Brain microvascular endothelial cell (primary cell): Measurements from ENCODE around the gene PLEKHM2.
A peak's percentile ranks its signal among the peaks of the same experiment; 100 is the strongest.

ENCODE experiments used
- DNase-seq: peaks from one replicate; pipeline ENCODE4 v3.0.0-alpha.2; 2020
- H3K27ac ChIP-seq: fragments of 250-450 bp; sonication (Bioruptor Pico); 2 replicates; pipeline ENCODE4 v1.5.1; 2020; ENCODE audit warnings: mild to moderate bottlenecking, moderate library complexity
- H3K27me3 ChIP-seq: fragments of 250-450 bp; sonication (Bioruptor Pico); replicated peaks from 2 replicates; pipeline ENCODE4 v1.5.1; 2020; ENCODE audit warnings: mild to moderate bottlenecking
- H3K36me3 ChIP-seq: fragments of 250-450 bp; sonication (Bioruptor Pico); replicated peaks from 2 replicates; pipeline ENCODE4 v1.5.1; 2020; ENCODE audit warnings: mild to moderate bottlenecking
- H3K4me3 ChIP-seq: 2 replicates; pipeline ENCODE4 v1.5.1; 2011; ENCODE audit warnings: low read depth, mild to moderate bottlenecking, control low read depth, low read length, moderate library complexity
- CTCF ChIP-seq: IDR thresholded peaks from 2 replicates; pipeline ENCODE4 v1.5.1; 2011; ENCODE audit warnings: low read depth, mild to moderate bottlenecking, moderate library complexity, low read length, control low read depth, inconsistent platforms; ENCODE audit errors: missing control alignments
- in situ Hi-C: cut with HindIII; loops from 2 replicates; pipeline ENCODE4 v1.10.0; 2017; ENCODE audit warnings: low sequenced_read_pairs, low pct_ligation_motif_present

Gene PLEKHM2

GRCh38 chr1:15757575-15758342 lies 73.6 kb downstream of the PLEKHM2 start:
- peak overlapping the region; percentile 77 for H3K4me3 ChIP-seq
- no peaks in the 10 kb centered on the region for H3K36me3 ChIP-seq
- no peak for DNase-seq
- in situ Hi-C loops = no loop called here
- no peak overlapping the region for H3K27ac ChIP-seq
- TF ChIP-seq CTCF = no peak
- H3K27me3 ChIP-seq = no peaks in the 10 kb centered on the region

GRCh38 chr1:15758343-15758931 lies 74.3 kb downstream of the PLEKHM2 start, which contains the start of gene FBLIM1:
TSS of gene FBLIM1 (plus strand) at chr1:15758795. CDS start at chr1:15764984, 6,189 bp downstream.
- Histone ChIP-seq H3K4me3 (peak within 1 kb of the TSS; percentile 77), H3K27me3 (no peaks in the 10 kb centered on the region), H3K27ac (peak within 1 kb of the TSS; percentile 2), H3K36me3 (no peaks in the 10 kb centered on the region)
- no peak for TF ChIP-seq CTCF
- no peak for DNase-seq
- in situ Hi-C loops = no loop called here

- Histone ChIP-seq H3K36me3 (peaks cover 1% of the 10 kb centered on the region), H3K27me3 (no peaks in the 10 kb centered on the region), H3K27ac (peak overlapping the region; percentile 2), H3K4me3 (peak overlapping the region; percentile 77)
- no peak for TF ChIP-seq CTCF
- DNase-seq = no peak
- in situ Hi-C loops = no loop called here
Measured at GRCh38 chr1:15758953-15759661, 75.0 kb downstream of the PLEKHM2 start.

GRCh38 chr1:15760520-15761211 lies 76.5 kb downstream of the PLEKHM2 start:
- no peak for TF ChIP-seq CTCF
- in situ Hi-C loops = no loop called here
- peak; percentile 53 for DNase-seq
- Histone ChIP-seq H3K27ac (peak overlapping the region; percentile 53), H3K4me3 (peak overlapping the region; percentile 47), H3K27me3 (no peaks in the 10 kb centered on the region), H3K36me3 (peaks cover 13% of the 10 kb centered on the region)

- no peak for TF ChIP-seq CTCF
- Histone ChIP-seq H3K27ac (no peak overlapping the region), H3K4me3 (peak overlapping the region; percentile 47), H3K36me3 (peaks cover 13% of the 10 kb centered on the region), H3K27me3 (no peaks in the 10 kb centered on the region)
- DNase-seq = no peak
- in situ Hi-C loops = no loop called here
Measured at GRCh38 chr1:15761366-15762128, 77.4 kb downstream of the PLEKHM2 start.
